Endothelial cell of umbilical vein (primary cell): ENCODE measurements around the gene UNC5CL. TPM values are rescaled to one million over a fixed set of nuclear protein-coding genes. Genes with fewer than 3 reads are reported as not detected.

Experiments
- BruUV-seq: library from RNA; stranded (reverse); fragments of 400-500 nt; replicated peaks from 2 replicates; lab custom pipeline; 2021; lab: Mats Ljungman, UMichigan
- CTCF ChIA-PET: fragments of 300-600, 350-600 bp; sonication (Branson Sonifier 250); formaldehyde crosslinking; loops from one replicate; lab custom pipeline; 2021; ENCODE audit warnings: antibody characterized with exemption, inconsistent platforms; lab: Charles Lee
- POLR2A ChIA-PET: fragments of 300-600, 350-600 bp; sonication (Branson Sonifier 250); formaldehyde crosslinking; loops from one replicate; lab custom pipeline; 2021; ENCODE audit warnings: antibody characterized with exemption, inconsistent platforms; lab: Charles Lee
- DNase-seq: peaks from one replicate; pipeline ENCODE4 v3.0.0-alpha.2; 2011; ENCODE audit warnings: low read depth, low spot score
- FAIRE-seq: peaks from 2 replicates; lab custom pipeline; 2011; peaks lifted over from hg19 to GRCh38; lab: Jason Lieb, UNC
- H2AFZ ChIP-seq: 2 replicates; pipeline ENCODE4 v1.6.0; 2012; ENCODE audit warnings: low read depth, low read length, control low read depth, inconsistent platforms
- H3K27ac ChIP-seq: 2 replicates; pipeline ENCODE4 v1.5.1; 2011; ENCODE audit warnings: low read depth, mild to moderate bottlenecking, control low read depth, low read length, moderate library complexity; ENCODE audit not compliant: insufficient read depth
- H3K27me3 ChIP-seq, 2 experiments: 2 replicates each; pipeline versions ENCODE4 v1.6.0 to v1.6.1; 2011; ENCODE audit warnings: low read length in 2 of 2, mixed read lengths in 1 of 2; ENCODE audit not compliant: control insufficient read depth in 2 of 2, insufficient read depth in 2 of 2
- H3K36me3 ChIP-seq, 2 experiments: 2 replicates in 1 of 2; 3 replicates in 1 of 2; pipeline ENCODE4 v1.5.1; 2011; ENCODE audit warnings: low read length in 2 of 2, mild to moderate bottlenecking in 1 of 2, moderate library complexity in 1 of 2; ENCODE audit not compliant: control insufficient read depth in 2 of 2, insufficient read depth in 2 of 2; ENCODE audit errors: extremely low read depth in 1 of 2
- H3K4me1 ChIP-seq: 3 replicates; pipeline ENCODE4 v1.5.1; 2011; ENCODE audit warnings: mild to moderate bottlenecking, low read length; ENCODE audit not compliant: control insufficient read depth, insufficient read depth; ENCODE audit errors: extremely low read depth
- H3K4me2 ChIP-seq: 2 replicates; pipeline ENCODE4 v1.6.1; 2011; ENCODE audit warnings: low read length, control low read depth, mixed read lengths; ENCODE audit not compliant: insufficient read depth
- H3K4me3 ChIP-seq, 3 experiments: fragments of 200-600 bp in 1 of 3; sonication (generic), shearing (Covaris generic) in 1 of 3; replicated peaks in 1 of 3; 2 replicates each; pipeline ENCODE4 v1.5.1; 2011 to 2016; ENCODE audit warnings: control low read depth in 3 of 3, low read length in 3 of 3, mild to moderate bottlenecking in 2 of 3, inconsistent platforms in 1 of 3, low read depth in 1 of 3, moderate library complexity in 1 of 3; ENCODE audit not compliant: insufficient read depth in 1 of 3
- H3K79me2 ChIP-seq: 2 replicates; pipeline ENCODE4 v1.6.0; 2012; ENCODE audit warnings: low read length, inconsistent platforms; ENCODE audit not compliant: control insufficient read depth, insufficient read depth
- H3K9ac ChIP-seq: replicated peaks from 2 replicates; pipeline ENCODE3; 2011; ENCODE audit warnings: low read length, control low read depth; ENCODE audit not compliant: insufficient read depth; ENCODE audit errors: extremely low read depth
- H3K9me1 ChIP-seq: replicated peaks from 3 replicates; pipeline ENCODE4 v1.6.0; 2011; ENCODE audit warnings: mild to moderate bottlenecking, low read length; ENCODE audit not compliant: control insufficient read depth, insufficient read depth; ENCODE audit errors: extremely low read depth
- H3K9me3 ChIP-seq: replicated peaks from 2 replicates; pipeline ENCODE4 v1.5.1; 2012; ENCODE audit warnings: low read length, inconsistent platforms; ENCODE audit not compliant: control insufficient read depth, insufficient read depth
- H4K20me1 ChIP-seq: replicated peaks from 2 replicates; pipeline ENCODE3; 2011; ENCODE audit warnings: mild to moderate bottlenecking, low read length; ENCODE audit not compliant: control insufficient read depth, insufficient read depth; ENCODE audit errors: extremely low read depth
- CTCF ChIP-seq, 2 donors: IDR thresholded peaks; 1 replicate in 1 of 2; 2 replicates in 1 of 2; pipeline ENCODE4 v1.5.1; 2011; ENCODE audit warnings: low read length in 2 of 2, mild to moderate bottlenecking in 2 of 2, moderate library complexity in 2 of 2, control low read depth in 1 of 2, inconsistent platforms in 1 of 2, low read depth in 1 of 2; ENCODE audit not compliant: insufficient read depth in 1 of 2; ENCODE audit errors: extremely low read depth in 1 of 2
- EZH2 ChIP-seq: IDR thresholded peaks from 2 replicates; pipeline ENCODE4 v1.6.1; 2012; ENCODE audit warnings: borderline replicate concordance, low read depth, mild to moderate bottlenecking, moderate library complexity, low read length, inconsistent platforms; ENCODE audit not compliant: severe bottlenecking
- FOS ChIP-seq: IDR thresholded peaks from 2 replicates; pipeline ENCODE4 v1.6.1; 2011; ENCODE audit warnings: mild to moderate bottlenecking, low read length, moderate library complexity, borderline replicate concordance; ENCODE audit not compliant: insufficient read depth
- GATA2 ChIP-seq: IDR thresholded peaks from 2 replicates; pipeline ENCODE4 v1.7.0; 2011; ENCODE audit warnings: low read depth, mild to moderate bottlenecking, moderate library complexity, mixed read lengths, low read length; ENCODE audit not compliant: insufficient read length, insufficient read depth
- JUN ChIP-seq: IDR thresholded peaks from 2 replicates; pipeline ENCODE4 v1.6.1; 2011; ENCODE audit warnings: borderline replicate concordance, low read depth; ENCODE audit not compliant: insufficient read length, insufficient read depth
- MAX ChIP-seq: IDR thresholded peaks from 2 replicates; pipeline ENCODE4 v1.6.1; 2011; ENCODE audit not compliant: insufficient read depth, insufficient read length
- MYC ChIP-seq: IDR thresholded peaks from one replicate; pipeline ENCODE4 v1.6.1; 2011; ENCODE audit warnings: mild to moderate bottlenecking, low read depth, low read length
- POLR2A ChIP-seq: IDR thresholded peaks from 2 replicates; pipeline ENCODE4 v1.6.1; 2012; ENCODE audit warnings: low read depth, mild to moderate bottlenecking, control low read depth, low read length
- POLR2AphosphoS5 ChIP-seq: IDR thresholded peaks from 2 replicates; pipeline ENCODE4 v1.6.1; 2012; ENCODE audit warnings: low read depth, mild to moderate bottlenecking, control low read depth, low read length, moderate library complexity; ENCODE audit not compliant: insufficient read depth
- dilution Hi-C: fragments of 300-500 bp; cut with MboI; formaldehyde crosslinking; loops from one replicate; pipeline ENCODE4 v1.15.0; 2019; ENCODE audit warnings: low sequenced_read_pairs; ENCODE audit not compliant: extremely low pct_ligation_motif_present
- intact Hi-C: fragments of 100-400 bp; cut with micrococcal nuclease; formaldehyde crosslinking; loops from one replicate; pipeline ENCODE4 v1.10.0; 2022
- polyA plus RNA-seq, 4 experiments: library from polyadenylated mRNA; depleted of rRNA in 3 of 4; stranded (reverse) in 3 of 4; unstranded in 1 of 4; fragments of >200 nt; gene quantifications; 2 replicates each; pipeline versions ENCODE4 v1.2.1 to v1.2.3, GENCODE V29; 2011 to 2012; ENCODE audit warnings: missing spikeins in 1 of 4
- total RNA-seq: library from RNA; stranded (reverse); gene quantifications from 2 replicates; pipeline ENCODE4 v1.2.3, GENCODE V29; 2021

Gene UNC5CL
- total and polyA plus RNA-seq, 2 donors (not counting 3 experiments of a cell fraction or from before 2014, with no cell fraction given) = 0.14 to 0.20 TPM

- no peaks in the 10 kb centered on the region for H3K9me3 ChIP-seq
- no peaks in the 10 kb centered on the region for H3K9me1 ChIP-seq
- TF ChIP-seq POLR2A (no peak), FOS (no peak), EZH2 (no peak), CTCF (IDR thresholded peaks at IDR 0.05; ENCODE audit: extremely low read depth in 1 of 2, insufficient read depth in 1 of 2, low read depth in 1 of 2, low read length in 2 of 2) (no peak), JUN (no peak), POLR2AphosphoS5 (no peak), MAX (no peak), GATA2 (no peak), MYC (no peak)
- H3K4me3 ChIP-seq = no peak overlapping the region
- BruUV-seq = no TSS peak
- dilution Hi-C loops = no loop called here
- H3K27ac ChIP-seq = no peak overlapping the region
- H3K27me3 ChIP-seq = peaks cover 3 to 5% of the 10 kb centered on the region in 2 experiments
- no peaks in the 10 kb centered on the region for H3K79me2 ChIP-seq
- no peak overlapping the region for H2AFZ ChIP-seq
- FAIRE-seq (no peak), DNase-seq (no peak)
- no peak overlapping the region for H3K9ac ChIP-seq
- ChIA-PET CTCF (interaction anchor here (1.3 kb wide), 1 partner anchor 10 kb away, joined by 3 read pairs; no protein-coding TSS in a partner anchor), POLR2A (no interaction called here)
- H4K20me1 ChIP-seq = no peaks in the 10 kb centered on the region
- no peaks in the 10 kb centered on the region for H3K36me3 ChIP-seq
- intact Hi-C loops = no loop called here
- H3K4me2 ChIP-seq = no peak overlapping the region
- H3K4me1 ChIP-seq = no peaks in the 10 kb centered on the region
Observed at GRCh38 chr6:41014780-41015179, 24.2 kb downstream of the UNC5CL start.
